Activated T-cell treated with anti-CD3 and anti-CD28 coated beads, Interleukin-2, amount 50 U/mL, for 4 hours (primary cell): ENCODE results near the gene SDK1. TPM values are rescaled to one million over a fixed set of nuclear protein-coding genes. Genes with fewer than 3 reads are reported as not detected.
A peak's percentile ranks its signal among the peaks of the same experiment; 100 is the strongest.

ENCODE experiments used
- ATAC-seq, 2 donors: fragments of 200-7000 bp; cut with Tn5 transposase; one replicate each; pipeline ENCODE4 v1.10.0; 2021
- DNase-seq: peaks from one replicate; pipeline ENCODE4 v3.0.0-alpha.2; 2020
- H3K27me3 Mint-ChIP-seq: one replicate; pipeline ENCODE4 v1.8.0; 2021; ENCODE audit warnings: low read depth, mixed read lengths
- H3K36me3 Mint-ChIP-seq: one replicate; pipeline ENCODE4 v1.8.0; 2022; ENCODE audit warnings: mixed read lengths; ENCODE audit not compliant: insufficient read depth
- H3K4me1 Mint-ChIP-seq: one replicate; pipeline ENCODE4 v1.8.0; 2021; ENCODE audit warnings: low read depth, mixed read lengths
- H3K4me3 Mint-ChIP-seq: one replicate; pipeline ENCODE4 v1.8.0; 2021; ENCODE audit warnings: mild to moderate bottlenecking, moderate library complexity, mixed read lengths
- H3K9me3 Mint-ChIP-seq: one replicate; pipeline ENCODE4 v1.8.0; 2021; ENCODE audit warnings: mixed read lengths
- total RNA-seq, 3 donors: library from RNA; stranded (reverse); gene quantifications; one replicate each; pipeline ENCODE4 v1.2.1, GENCODE V29; 2021

The SDK1 gene
- total RNA-seq, 3 donors from 2014 or later: 0.05 to 0.79 (median 0.40) TPM

GRCh38 chr7:3636131-3636860 is 335.2 kb downstream of the SDK1 start:
- Mint-ChIP-seq H3K27me3 (peaks cover 5% of the 10 kb centered on the region), H3K4me1 (no peaks in the 10 kb centered on the region), H3K4me3 (no peak overlapping the region), H3K36me3 (no peaks in the 10 kb centered on the region), H3K9me3 (no peaks in the 10 kb centered on the region)
- ATAC-seq (no peak), DNase-seq (no peak)

- ATAC-seq (no peak), DNase-seq (no peak)
- H3K36me3 Mint-ChIP-seq: no peaks in the 10 kb centered on the region
- H3K4me1 Mint-ChIP-seq: no peaks in the 10 kb centered on the region
- H3K27me3 Mint-ChIP-seq: peaks cover 12% of the 10 kb centered on the region
- H3K9me3 Mint-ChIP-seq: no peaks in the 10 kb centered on the region
- H3K4me3 Mint-ChIP-seq: no peak overlapping the region
These were observed 338.2 kb downstream of the SDK1 start for GRCh38 chr7:3639253-3639652.

DNA sequence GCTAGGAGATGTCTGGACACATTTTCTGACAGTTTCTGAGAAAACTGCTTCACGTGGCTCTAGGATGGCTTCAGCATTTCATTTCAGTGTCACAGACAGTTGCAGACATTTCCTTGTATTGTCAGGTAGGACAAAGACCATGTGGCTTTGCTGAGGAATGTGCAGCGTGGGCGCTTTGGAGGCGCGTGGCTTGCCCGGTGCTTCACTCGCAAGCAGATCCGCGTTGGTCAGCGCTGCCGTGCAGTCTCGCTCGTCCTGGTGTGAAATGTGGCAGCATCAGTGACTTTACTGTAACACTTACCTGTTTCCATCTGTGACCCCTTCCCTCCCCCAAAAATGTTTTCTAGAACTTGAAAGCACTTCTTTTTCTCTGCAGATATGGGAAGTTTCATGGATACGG is 340.5 kb downstream of the SDK1 start:
- ATAC-seq (no peak), DNase-seq (no peak)
- H3K4me3 Mint-ChIP-seq: no peak overlapping the region

GRCh38 chr7:3643091-3643490 is 342.0 kb downstream of the SDK1 start:
- no peaks in the 10 kb centered on the region for H3K36me3 Mint-ChIP-seq
- ATAC-seq: no peak
- no peak overlapping the region for H3K4me3 Mint-ChIP-seq
- H3K4me1 Mint-ChIP-seq: no peaks in the 10 kb centered on the region
- peaks cover 8% of the 10 kb centered on the region for H3K27me3 Mint-ChIP-seq
- H3K9me3 Mint-ChIP-seq: no peaks in the 10 kb centered on the region
- no peak for DNase-seq

More for the DNA sequence above, 340.5 kb downstream of the SDK1 start:
- Mint-ChIP-seq H3K4me1 (no peaks in the 10 kb centered on the region), H3K9me3 (no peaks in the 10 kb centered on the region), H3K27me3 (peaks cover 8% of the 10 kb centered on the region), H3K36me3 (no peaks in the 10 kb centered on the region)

- DNase-seq: no peak
- Mint-ChIP-seq H3K36me3 (no peaks in the 10 kb centered on the region), H3K27me3 (peaks cover 3% of the 10 kb centered on the region), H3K4me3 (no peak overlapping the region), H3K4me1 (no peaks in the 10 kb centered on the region), H3K9me3 (no peaks in the 10 kb centered on the region)
- ATAC-seq: no peak
These were observed 347.2 kb downstream of the SDK1 start for GRCh38 chr7:3648276-3648675.

DNA sequence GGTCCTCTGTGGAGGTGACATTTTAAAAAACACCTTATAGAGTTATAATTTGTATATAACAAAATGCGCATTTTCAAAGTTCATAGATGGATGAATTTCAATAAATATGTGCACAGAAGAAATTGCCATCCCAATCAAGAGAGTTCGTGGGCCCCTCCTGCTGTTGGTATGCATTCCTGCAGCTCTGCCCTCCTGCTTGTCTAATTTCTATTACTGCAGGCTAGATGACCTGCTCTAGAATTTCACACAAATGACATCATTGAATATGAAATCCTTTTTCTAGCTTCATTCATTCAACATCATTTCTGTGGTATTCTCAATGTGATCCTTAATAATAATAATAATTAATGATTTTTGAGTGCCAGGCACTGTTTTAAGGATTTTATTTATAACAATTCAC is 348.2 kb downstream of the SDK1 start:
- ATAC-seq: no peak
- Mint-ChIP-seq H3K9me3 (no peaks in the 10 kb centered on the region), H3K4me3 (no peak overlapping the region), H3K4me1 (no peaks in the 10 kb centered on the region), H3K27me3 (no peaks in the 10 kb centered on the region), H3K36me3 (no peaks in the 10 kb centered on the region)
- DNase-seq: no peak

DNA sequence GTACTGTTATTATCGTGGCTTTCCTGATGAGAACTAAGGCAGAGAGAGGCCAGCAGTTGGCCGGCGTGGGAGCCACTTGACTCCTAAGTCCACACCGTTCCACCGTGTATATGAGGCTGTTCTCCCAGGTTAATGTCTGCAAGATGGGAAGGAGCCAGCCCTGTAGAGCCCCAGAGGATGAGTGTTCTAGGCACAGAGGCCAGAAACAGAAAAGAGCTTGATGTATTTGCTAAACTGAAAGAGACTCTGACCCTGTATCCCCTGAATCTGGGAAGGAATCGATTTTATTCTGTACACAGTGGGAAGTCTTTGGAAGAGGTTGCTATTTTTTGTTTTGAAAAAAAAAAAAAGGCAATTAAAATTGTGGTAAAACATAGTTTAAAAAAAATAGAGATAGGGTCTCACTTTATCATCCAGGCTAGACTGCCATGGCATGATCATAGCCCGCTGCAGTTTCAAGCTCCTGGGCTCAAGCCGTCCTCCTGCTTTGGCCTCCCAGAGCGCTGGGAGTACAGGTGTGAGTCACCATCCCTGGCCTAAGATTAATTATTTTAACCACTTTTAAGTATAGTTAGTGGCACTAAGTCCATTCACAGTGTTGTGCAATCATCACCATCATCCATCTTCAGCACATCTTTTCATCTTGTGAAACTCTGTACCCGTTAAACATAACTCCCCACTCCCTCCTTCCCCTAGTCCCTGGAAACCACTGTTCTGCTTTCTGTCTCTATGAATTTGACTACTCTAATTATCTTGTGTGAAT is 348.8 kb downstream of the SDK1 start:
- Mint-ChIP-seq H3K4me3 (no peak overlapping the region), H3K4me1 (no peaks in the 10 kb centered on the region), H3K9me3 (no peaks in the 10 kb centered on the region), H3K36me3 (no peaks in the 10 kb centered on the region), H3K27me3 (no peaks in the 10 kb centered on the region)
- ATAC-seq: no peak
- DNase-seq: no peak

- H3K36me3 Mint-ChIP-seq: no peaks in the 10 kb centered on the region
- H3K9me3 Mint-ChIP-seq: no peaks in the 10 kb centered on the region
- no peaks in the 10 kb centered on the region for H3K27me3 Mint-ChIP-seq
- H3K4me3 Mint-ChIP-seq: no peak overlapping the region
- DNase-seq (no peak), ATAC-seq (no peak)
- H3K4me1 Mint-ChIP-seq: no peaks in the 10 kb centered on the region
These were observed 349.8 kb downstream of the SDK1 start for GRCh38 chr7:3650844-3651243.

DNA sequence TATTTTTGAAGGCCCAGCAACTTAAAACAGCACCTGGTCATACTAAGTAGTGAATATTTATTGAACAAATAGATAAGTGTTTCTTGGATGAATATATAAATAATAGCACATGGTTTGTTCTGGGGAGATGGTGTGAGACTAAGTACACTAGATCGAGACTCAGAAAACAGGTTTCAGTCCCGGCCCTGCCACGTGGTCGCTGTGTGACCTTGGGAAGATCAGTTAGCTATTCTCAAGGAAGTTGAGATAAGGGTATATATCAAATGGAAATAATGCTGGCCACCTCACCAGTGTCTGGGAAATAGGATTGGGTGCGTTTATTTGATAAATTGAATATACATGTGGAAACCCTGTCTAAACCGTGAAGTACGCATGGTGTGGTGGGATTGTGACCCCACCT is 354.6 kb downstream of the SDK1 start:
- Mint-ChIP-seq H3K4me3 (no peak overlapping the region), H3K9me3 (no peaks in the 10 kb centered on the region), H3K27me3 (peaks cover 7% of the 10 kb centered on the region), H3K36me3 (no peaks in the 10 kb centered on the region), H3K4me1 (no peaks in the 10 kb centered on the region)
- no peak for DNase-seq
- no peak for ATAC-seq

DNA sequence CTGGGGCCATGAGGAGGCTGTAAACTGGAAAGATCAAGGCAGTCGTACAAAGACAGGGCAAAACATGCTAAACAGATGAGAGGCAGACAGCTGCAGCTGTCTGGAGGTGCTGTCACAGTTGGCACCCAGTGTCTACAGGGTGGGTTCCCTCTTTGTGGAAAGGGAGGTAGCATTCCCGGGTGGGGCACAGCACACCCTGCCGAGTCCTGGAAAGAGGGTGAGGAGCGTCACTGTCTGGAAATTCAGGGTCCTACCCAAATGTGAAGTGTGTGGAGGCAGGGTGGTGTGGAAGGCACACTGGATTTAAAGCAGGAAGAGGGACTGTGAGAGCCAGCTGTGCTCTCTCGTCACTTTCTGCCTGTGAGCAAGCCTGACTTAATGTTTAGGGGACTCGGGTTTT is 356.2 kb downstream of the SDK1 start:
- no peaks in the 10 kb centered on the region for H3K36me3 Mint-ChIP-seq
- no peaks in the 10 kb centered on the region for H3K9me3 Mint-ChIP-seq
- H3K27me3 Mint-ChIP-seq: peaks cover 7% of the 10 kb centered on the region
- ATAC-seq (no peak), DNase-seq (no peak)
- H3K4me3 Mint-ChIP-seq: no peak overlapping the region
- H3K4me1 Mint-ChIP-seq: no peaks in the 10 kb centered on the region

DNA sequence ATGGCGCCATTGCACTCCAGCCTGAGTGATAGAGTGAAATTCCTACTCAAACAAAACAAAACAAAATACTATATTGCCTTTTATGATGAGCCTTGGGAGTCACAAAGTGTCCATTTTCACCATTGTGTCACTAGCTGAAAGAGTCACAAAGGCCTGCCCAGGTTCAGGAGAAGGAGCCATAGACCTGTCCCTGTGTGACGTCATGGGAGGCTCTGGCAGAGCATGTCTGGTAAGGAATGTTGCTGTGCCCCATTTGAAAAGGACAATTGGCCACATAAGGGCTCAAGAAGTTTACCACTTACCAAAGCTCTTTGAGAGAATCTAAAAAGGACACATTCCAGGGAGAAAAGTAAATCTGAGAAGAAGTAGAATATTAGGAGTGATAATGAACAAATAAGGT is 367.7 kb downstream of the SDK1 start:
- Mint-ChIP-seq H3K4me3 (no peak overlapping the region), H3K4me1 (no peaks in the 10 kb centered on the region), H3K9me3 (no peaks in the 10 kb centered on the region), H3K36me3 (no peaks in the 10 kb centered on the region), H3K27me3 (peaks cover 3% of the 10 kb centered on the region)
- DNase-seq (no peak), ATAC-seq (no peak)

DNA sequence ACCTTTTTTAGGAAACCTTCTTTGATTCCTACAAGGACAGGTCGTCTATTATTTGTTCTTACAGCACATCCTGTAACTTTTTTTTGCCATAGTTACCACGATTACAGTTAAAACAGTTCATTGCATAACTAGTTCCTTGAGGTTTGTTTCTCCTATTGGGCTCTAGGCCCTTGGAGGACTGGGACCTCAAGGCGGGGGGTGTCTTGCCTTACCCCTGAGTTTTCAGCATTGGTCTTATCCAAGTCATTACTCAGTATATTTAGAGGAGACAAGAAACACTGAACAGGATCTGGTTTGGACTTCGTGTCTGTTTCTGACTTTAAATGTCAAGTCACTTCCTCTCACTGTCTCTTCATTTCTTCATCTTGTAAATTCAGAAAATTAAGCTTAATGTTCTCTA is 369.8 kb downstream of the SDK1 start:
- Mint-ChIP-seq H3K36me3 (no peaks in the 10 kb centered on the region), H3K4me3 (no peak overlapping the region), H3K27me3 (peaks cover 3% of the 10 kb centered on the region), H3K4me1 (no peaks in the 10 kb centered on the region), H3K9me3 (no peaks in the 10 kb centered on the region)
- ATAC-seq (no peak), DNase-seq (no peak)

GRCh38 chr7:3673524-3673923 is 372.5 kb downstream of the SDK1 start:
- Mint-ChIP-seq H3K4me3 (no peak overlapping the region), H3K36me3 (no peaks in the 10 kb centered on the region), H3K27me3 (no peaks in the 10 kb centered on the region), H3K4me1 (no peaks in the 10 kb centered on the region), H3K9me3 (no peaks in the 10 kb centered on the region)
- ATAC-seq (peak in 1 of 2 donors; percentile 35), DNase-seq (peak; percentile 50)

DNA sequence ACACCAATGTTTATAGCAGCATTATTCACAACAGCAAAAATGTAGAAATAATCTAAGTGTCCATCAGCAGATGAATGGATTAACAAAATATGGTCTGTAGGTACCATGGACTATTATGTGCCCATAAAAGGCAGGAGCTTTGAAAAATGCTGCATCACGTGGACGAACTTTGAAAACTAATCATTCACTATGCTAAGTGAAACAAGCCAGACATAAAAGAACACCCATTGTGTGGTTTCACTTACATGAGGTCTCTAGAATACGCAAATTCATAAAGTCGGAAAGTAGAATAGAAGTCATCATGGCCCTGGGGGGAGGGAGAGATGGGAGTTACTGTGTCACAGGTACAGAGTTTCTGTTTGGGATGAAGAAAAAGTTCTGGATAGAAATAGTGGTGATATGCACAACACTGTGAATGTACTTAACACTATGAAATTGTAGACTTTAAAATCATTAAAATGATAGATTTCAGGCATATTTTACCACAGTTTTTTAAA is 377.3 kb downstream of the SDK1 start:
- H3K4me1 Mint-ChIP-seq: no peaks in the 10 kb centered on the region
- ATAC-seq (no peak), DNase-seq (no peak)
- peaks cover 3% of the 10 kb centered on the region for H3K27me3 Mint-ChIP-seq
- H3K9me3 Mint-ChIP-seq: no peaks in the 10 kb centered on the region
- H3K36me3 Mint-ChIP-seq: no peaks in the 10 kb centered on the region
- no peak overlapping the region for H3K4me3 Mint-ChIP-seq
